IgD-negative memory B cell (primary cell): ENCODE measurements around the gene MT1B. TPM values are rescaled to one million over a fixed set of nuclear protein-coding genes. Genes with fewer than 3 reads are reported as not detected.

ENCODE experiments used
- H3K27ac Mint-ChIP-seq, 3 donors: one replicate each; pipeline ENCODE4 v1.8.0; 2020 to 2022; ENCODE audit warnings: mild to moderate bottlenecking in 3 of 3, mixed read lengths in 3 of 3, moderate library complexity in 1 of 3
- H3K27me3 Mint-ChIP-seq: one replicate; pipeline ENCODE4 v1.8.0; 2021; ENCODE audit warnings: mixed read lengths
- H3K36me3 Mint-ChIP-seq: one replicate; pipeline ENCODE4 v1.8.0; 2020; ENCODE audit warnings: mild to moderate bottlenecking, mixed read lengths
- H3K4me1 Mint-ChIP-seq, 3 donors: one replicate each; pipeline ENCODE4 v1.8.0; 2020 to 2022; ENCODE audit warnings: mixed read lengths in 3 of 3, mild to moderate bottlenecking in 1 of 3
- H3K4me3 Mint-ChIP-seq, 4 donors: one replicate each; pipeline ENCODE4 v1.8.0; 2020 to 2022; ENCODE audit warnings: mild to moderate bottlenecking in 4 of 4, mixed read lengths in 4 of 4, moderate library complexity in 3 of 4
- H3K9me3 Mint-ChIP-seq, 3 donors: one replicate each; pipeline ENCODE4 v1.8.0; 2020 to 2021; ENCODE audit warnings: mixed read lengths in 3 of 3, mild to moderate bottlenecking in 1 of 3
- polyA plus RNA-seq: library from polyadenylated mRNA; unstranded; fragments of 300-500 nt; fragmentation: Illumina TruSeq; gene quantifications from one replicate; pipeline ENCODE4 v1.2.3, GENCODE V29; 2021

The MT1B gene
- polyA plus RNA-seq: not detected

GRCh38 chr16:56651586-56651985 is at the start of gene MT1B:
TSS of gene MT1B (plus strand) at chr16:56651886. CDS start at chr16:56651954, 68 bp downstream.
- H3K9me3 Mint-ChIP-seq: no peaks in the 10 kb centered on the region
- peak within 1 kb of the TSS in 1 of 4 donors; percentile 73 for H3K4me3 Mint-ChIP-seq

GRCh38 chr16:56603589-56603988 is 48.1 kb upstream of the MT1B start:
- Mint-ChIP-seq H3K27ac (no peak overlapping the region), H3K9me3 (no peaks in the 10 kb centered on the region), H3K36me3 (no peaks in the 10 kb centered on the region), H3K4me3 (no peak overlapping the region), H3K27me3 (peaks cover 12% of the 10 kb centered on the region), H3K4me1 (peaks cover 0 to 10% (median 2%) of the 10 kb centered on the region in 3 donors)

More at GRCh38 chr16:56651586-56651985, at the start of gene MT1B:
- Mint-ChIP-seq H3K27ac (no peak within 1 kb of the TSS), H3K27me3 (peaks cover 16% of the 10 kb centered on the region), H3K4me1 (peaks cover 5 to 11% (median 5%) of the 10 kb centered on the region in 3 donors), H3K36me3 (no peaks in the 10 kb centered on the region)

- Mint-ChIP-seq H3K27ac (no peak overlapping the region), H3K4me1 (peaks cover 7 to 20% (median 9%) of the 10 kb centered on the region in 3 donors), H3K4me3 (peak overlapping the region in 1 of 4 donors; percentile 10), H3K27me3 (peaks cover 12% of the 10 kb centered on the region), H3K36me3 (no peaks in the 10 kb centered on the region), H3K9me3 (no peaks in the 10 kb centered on the region)
Observed at GRCh38 chr16:56604966-56605365, 46.7 kb upstream of the MT1B start.

DNA sequence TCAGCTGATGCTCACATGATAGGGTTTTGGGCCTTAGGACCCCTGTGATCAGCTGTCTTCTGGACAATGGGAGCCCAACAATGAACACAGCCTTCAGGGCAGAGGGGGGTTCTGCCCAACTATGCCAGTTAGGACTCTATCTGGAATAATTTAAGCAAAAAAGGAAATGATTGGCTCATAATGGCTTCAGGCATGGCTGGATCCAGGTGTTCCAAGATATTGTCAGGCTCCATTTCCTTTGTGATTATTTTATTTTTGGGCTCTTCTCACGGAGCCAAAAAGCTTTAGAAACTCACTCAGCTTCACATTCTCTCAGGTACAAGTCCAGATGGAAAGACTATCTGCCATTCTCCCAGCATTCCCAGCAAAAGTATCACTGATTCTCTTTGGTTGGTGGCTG is 46.2 kb upstream of the MT1B start:
- peaks cover 11 to 20% (median 14%) of the 10 kb centered on the region in 3 donors for H3K4me1 Mint-ChIP-seq
- H3K36me3 Mint-ChIP-seq: no peaks in the 10 kb centered on the region
- H3K27ac Mint-ChIP-seq: no peak overlapping the region
- peak overlapping the region in 1 of 4 donors; percentile 1 for H3K4me3 Mint-ChIP-seq
- H3K27me3 Mint-ChIP-seq: peaks cover 8% of the 10 kb centered on the region
- no peaks in the 10 kb centered on the region for H3K9me3 Mint-ChIP-seq

GRCh38 chr16:56606071-56606475 is 45.6 kb upstream of the MT1B start:
- Mint-ChIP-seq H3K27me3 (peaks cover 6% of the 10 kb centered on the region), H3K4me3 (peak overlapping the region in 1 of 4 donors; percentile 13), H3K4me1 (peaks cover 17 to 25% (median 18%) of the 10 kb centered on the region in 3 donors), H3K27ac (peak overlapping the region in 1 of 3 donors; percentile 77), H3K36me3 (no peaks in the 10 kb centered on the region), H3K9me3 (no peaks in the 10 kb centered on the region)

DNA sequence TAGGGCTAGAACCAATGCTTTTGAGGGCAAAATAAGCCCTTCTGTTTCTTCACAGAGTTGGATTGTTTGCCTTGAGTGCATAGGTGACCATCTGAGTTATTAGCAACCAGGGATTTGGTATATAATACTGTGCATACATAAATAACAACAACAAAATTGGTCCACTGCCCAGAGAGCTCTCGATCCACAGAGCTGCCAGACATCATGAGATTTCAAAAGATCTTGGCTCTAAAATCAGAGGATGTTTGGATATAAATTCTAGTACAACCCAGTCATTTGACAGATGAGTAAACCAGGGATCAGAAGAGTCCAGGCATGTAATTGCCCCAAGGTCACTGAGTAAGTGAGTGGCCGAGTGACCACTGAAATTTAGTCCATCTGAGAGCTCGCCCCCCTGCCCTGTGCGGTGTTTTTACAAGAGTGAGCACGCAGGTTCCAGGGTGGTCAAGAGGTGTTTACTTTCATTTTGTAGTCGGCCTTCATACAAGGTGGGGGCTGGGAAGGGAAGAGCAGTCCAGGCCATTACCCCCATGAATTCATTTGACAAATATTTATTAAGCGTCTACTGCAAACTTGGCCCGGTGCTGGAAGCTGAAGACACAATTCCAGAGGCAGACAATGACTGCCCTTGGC is 45.1 kb upstream of the MT1B start:
- no peaks in the 10 kb centered on the region for H3K9me3 Mint-ChIP-seq
- H3K4me1 Mint-ChIP-seq: peaks cover 18 to 27% (median 19%) of the 10 kb centered on the region in 3 donors
- H3K27ac Mint-ChIP-seq: peak overlapping the region in 1 of 3 donors; percentile 77
- peaks cover 5% of the 10 kb centered on the region for H3K27me3 Mint-ChIP-seq
- no peaks in the 10 kb centered on the region for H3K36me3 Mint-ChIP-seq
- H3K4me3 Mint-ChIP-seq: peak overlapping the region in 2 of 4 donors; percentile 13 to 63

GRCh38 chr16:56607109-56607618 is 44.5 kb upstream of the MT1B start:
- H3K4me1 Mint-ChIP-seq: peaks cover 18 to 27% (median 19%) of the 10 kb centered on the region in 3 donors
- no peaks in the 10 kb centered on the region for H3K9me3 Mint-ChIP-seq
- H3K36me3 Mint-ChIP-seq: no peaks in the 10 kb centered on the region
- H3K27ac Mint-ChIP-seq: peak overlapping the region in 1 of 3 donors; percentile 77
- H3K27me3 Mint-ChIP-seq: peaks cover under 1% of the 10 kb centered on the region
- peak overlapping the region in 2 of 4 donors; percentile 13 to 63 for H3K4me3 Mint-ChIP-seq

DNA sequence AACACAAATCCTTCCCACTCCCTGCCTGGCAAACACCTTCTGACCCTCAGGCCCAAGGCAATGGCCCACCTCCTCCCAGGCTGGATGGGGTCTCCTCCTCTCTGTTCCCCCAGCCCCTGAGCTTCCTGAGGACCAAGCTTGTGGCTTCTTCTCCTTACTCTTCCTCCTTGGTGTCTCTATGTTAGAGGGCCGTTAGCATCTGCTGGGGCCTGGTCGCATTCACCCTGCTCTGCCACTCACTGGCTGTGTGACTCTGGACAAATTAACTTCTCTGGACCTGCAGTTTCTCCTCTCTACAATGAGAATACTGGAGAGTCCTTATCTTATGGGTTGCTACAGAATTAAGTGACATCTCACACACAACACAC is 44.0 kb upstream of the MT1B start:
- peaks cover 18 to 27% (median 19%) of the 10 kb centered on the region in 3 donors for H3K4me1 Mint-ChIP-seq
- no peaks in the 10 kb centered on the region for H3K27me3 Mint-ChIP-seq
- H3K36me3 Mint-ChIP-seq: no peaks in the 10 kb centered on the region
- peak overlapping the region in 1 of 3 donors; percentile 70 for H3K27ac Mint-ChIP-seq
- no peaks in the 10 kb centered on the region for H3K9me3 Mint-ChIP-seq
- H3K4me3 Mint-ChIP-seq: peak overlapping the region; percentile 13 to 81 (median 74)

DNA sequence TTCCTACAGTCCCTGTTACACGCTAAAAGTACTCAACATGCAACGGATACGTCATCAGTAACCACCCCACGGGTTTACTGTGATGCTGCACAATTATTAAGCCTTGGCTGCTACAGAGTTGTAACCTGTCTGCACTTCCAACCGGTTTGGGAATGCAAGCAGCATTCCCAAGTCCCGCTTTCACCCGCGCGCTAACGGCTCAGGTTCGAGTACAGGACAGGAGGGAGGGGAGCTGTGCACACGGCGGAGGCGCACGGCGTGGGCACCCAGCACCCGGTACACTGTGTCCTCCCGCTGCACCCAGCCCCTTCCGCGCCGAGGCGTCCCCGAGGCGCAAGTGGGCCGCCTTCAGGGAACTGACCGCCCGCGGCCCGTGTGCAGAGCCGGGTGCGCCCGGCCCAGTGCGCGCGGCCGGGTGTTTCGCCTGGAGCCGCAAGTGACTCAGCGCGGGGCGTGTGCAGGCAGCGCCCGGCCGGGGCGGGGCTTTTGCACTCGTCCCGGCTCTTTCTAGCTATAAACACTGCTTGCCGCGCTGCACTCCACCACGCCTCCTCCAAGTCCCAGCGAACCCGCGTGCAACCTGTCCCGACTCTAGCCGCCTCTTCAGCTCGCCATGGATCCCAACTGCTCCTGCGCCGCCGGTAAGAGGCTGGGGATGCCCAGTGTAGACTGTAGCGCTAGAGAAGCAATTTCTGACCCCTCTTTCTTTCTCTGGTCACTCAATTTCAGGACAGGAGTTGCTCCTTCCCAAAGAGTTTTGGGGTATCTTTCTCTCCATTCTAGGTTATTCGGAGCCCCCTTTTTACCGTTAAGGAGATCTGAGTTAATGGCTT is 43.4 kb upstream of the MT1B start, which contains the start of gene MT2A:
Gene MT2A (plus strand): TSS at position 542 of the 833 bp plus-strand sequence. CDS start 72 bp downstream, at position 614.
- Mint-ChIP-seq H3K36me3 (no peaks in the 10 kb centered on the region), H3K27ac (peak within 1 kb of the TSS; percentile 70 to 92 (median 84)), H3K27me3 (no peaks in the 10 kb centered on the region), H3K4me1 (peaks cover 18 to 27% (median 19%) of the 10 kb centered on the region in 3 donors), H3K4me3 (peak within 1 kb of the TSS; percentile 83 to 95 (median 93)), H3K9me3 (no peaks in the 10 kb centered on the region)

DNA sequence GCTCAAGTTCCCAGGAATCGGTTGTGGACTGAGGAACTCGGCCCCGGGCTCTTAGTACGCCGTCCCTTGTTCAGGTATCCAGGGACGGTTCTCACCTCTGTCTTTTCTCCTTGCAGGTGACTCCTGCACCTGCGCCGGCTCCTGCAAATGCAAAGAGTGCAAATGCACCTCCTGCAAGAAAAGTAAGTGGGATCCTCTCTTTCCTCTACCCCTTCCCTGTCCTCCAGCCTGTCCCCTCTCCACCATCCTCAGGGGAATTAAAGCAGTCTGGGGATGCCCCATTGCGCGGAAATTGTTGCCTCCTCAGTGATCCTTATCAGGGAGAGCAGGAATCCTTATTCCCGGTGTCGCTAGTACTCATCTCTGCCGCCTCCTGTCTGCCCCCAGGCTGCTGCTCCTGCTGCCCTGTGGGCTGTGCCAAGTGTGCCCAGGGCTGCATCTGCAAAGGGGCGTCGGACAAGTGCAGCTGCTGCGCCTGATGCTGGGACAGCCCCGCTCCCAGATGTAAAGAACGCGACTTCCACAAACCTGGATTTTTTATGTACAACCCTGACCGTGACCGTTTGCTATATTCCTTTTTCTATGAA is 42.7 kb upstream of the MT1B start:
- Mint-ChIP-seq H3K4me1 (peaks cover 18 to 27% (median 19%) of the 10 kb centered on the region in 3 donors), H3K4me3 (peak overlapping the region; percentile 83 to 95 (median 93)), H3K36me3 (no peaks in the 10 kb centered on the region), H3K27me3 (no peaks in the 10 kb centered on the region), H3K27ac (peak overlapping the region in 2 of 3 donors; percentile 70 to 92), H3K9me3 (no peaks in the 10 kb centered on the region)

GRCh38 chr16:56609463-56609921 is 42.2 kb upstream of the MT1B start:
- Mint-ChIP-seq H3K4me1 (peaks cover 18 to 27% (median 19%) of the 10 kb centered on the region in 3 donors), H3K27ac (peak overlapping the region; percentile 35 to 92 (median 84)), H3K36me3 (no peaks in the 10 kb centered on the region), H3K4me3 (peak overlapping the region; percentile 83 to 95 (median 93)), H3K9me3 (no peaks in the 10 kb centered on the region), H3K27me3 (no peaks in the 10 kb centered on the region)

- Mint-ChIP-seq H3K27me3 (no peaks in the 10 kb centered on the region), H3K4me3 (peak overlapping the region; percentile 71 to 95 (median 93)), H3K4me1 (peaks cover 18 to 27% (median 19%) of the 10 kb centered on the region in 3 donors), H3K27ac (peak overlapping the region; percentile 62 to 92 (median 78)), H3K36me3 (no peaks in the 10 kb centered on the region), H3K9me3 (no peaks in the 10 kb centered on the region)
Observed at GRCh38 chr16:56610017-56610608, 41.6 kb upstream of the MT1B start.

DNA sequence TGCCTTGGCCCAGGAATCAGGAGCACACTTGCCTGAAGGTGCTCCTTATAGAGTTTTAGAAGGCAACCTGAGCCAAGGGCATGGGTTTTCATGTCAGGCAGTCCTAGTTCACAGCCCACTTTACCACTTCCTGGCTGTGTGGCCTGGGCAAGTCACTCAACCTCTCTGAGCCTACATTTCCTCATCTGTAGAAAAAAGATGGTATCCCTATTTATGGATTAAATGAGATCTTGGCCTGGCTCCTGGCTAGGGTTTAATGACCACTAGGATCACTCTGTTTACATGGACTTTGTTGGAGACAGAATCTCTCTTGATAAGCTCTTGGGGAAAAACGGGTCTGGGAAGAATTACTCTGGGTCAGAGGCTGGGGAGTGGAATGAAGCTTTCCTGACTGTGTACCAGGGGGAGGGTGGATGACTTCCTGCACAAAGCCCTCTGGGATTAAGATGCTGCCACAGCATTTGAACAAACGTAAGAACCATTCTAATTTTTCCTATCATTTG is 41.0 kb upstream of the MT1B start:
- Mint-ChIP-seq H3K27me3 (no peaks in the 10 kb centered on the region), H3K4me1 (peaks cover 18 to 27% (median 19%) of the 10 kb centered on the region in 3 donors), H3K36me3 (no peaks in the 10 kb centered on the region), H3K4me3 (peak overlapping the region; percentile 71 to 95 (median 80)), H3K9me3 (no peaks in the 10 kb centered on the region), H3K27ac (peak overlapping the region; percentile 62 to 92 (median 78))

DNA sequence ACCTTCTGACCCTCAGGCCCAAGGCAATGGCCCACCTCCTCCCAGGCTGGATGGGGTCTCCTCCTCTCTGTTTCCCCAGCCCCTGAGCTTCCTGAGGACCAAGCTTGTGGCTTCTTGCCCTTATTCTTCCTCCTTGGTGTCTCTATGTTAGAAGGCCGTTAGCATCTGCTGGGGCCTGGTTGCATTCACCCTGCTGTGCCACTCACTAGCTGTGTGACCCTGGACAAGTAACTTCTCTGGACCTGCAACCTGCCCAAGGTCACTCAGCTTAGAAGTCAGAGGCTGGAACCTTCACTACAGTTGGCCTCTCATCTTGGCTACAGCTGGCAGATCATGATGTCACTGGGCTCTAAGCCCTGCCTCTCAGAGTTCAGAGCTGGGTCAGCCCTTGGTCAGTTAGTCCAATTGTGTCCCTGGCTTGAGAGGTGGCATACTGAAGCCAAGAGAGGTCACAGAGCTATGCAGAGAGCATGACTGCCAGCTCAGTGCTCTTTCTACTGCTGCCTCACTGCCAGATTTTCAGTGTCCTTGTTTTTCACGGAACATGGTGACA is 40.3 kb upstream of the MT1B start:
- Mint-ChIP-seq H3K4me3 (peak overlapping the region in 3 of 4 donors; percentile 30 to 73 (median 71)), H3K27me3 (no peaks in the 10 kb centered on the region), H3K9me3 (no peaks in the 10 kb centered on the region), H3K4me1 (peaks cover 18 to 27% (median 19%) of the 10 kb centered on the region in 3 donors), H3K36me3 (no peaks in the 10 kb centered on the region), H3K27ac (peak overlapping the region; percentile 62 to 92 (median 76))
